ENCODE measurements around the gene MYADM. TPM values are rescaled to one million over a fixed set of nuclear protein-coding genes. Genes with fewer than 3 reads are reported as not detected.

MYADM gene
- polyA plus RNA-seq, 3 donors, result 162 to 310 (median 254) TPM

DNA sequence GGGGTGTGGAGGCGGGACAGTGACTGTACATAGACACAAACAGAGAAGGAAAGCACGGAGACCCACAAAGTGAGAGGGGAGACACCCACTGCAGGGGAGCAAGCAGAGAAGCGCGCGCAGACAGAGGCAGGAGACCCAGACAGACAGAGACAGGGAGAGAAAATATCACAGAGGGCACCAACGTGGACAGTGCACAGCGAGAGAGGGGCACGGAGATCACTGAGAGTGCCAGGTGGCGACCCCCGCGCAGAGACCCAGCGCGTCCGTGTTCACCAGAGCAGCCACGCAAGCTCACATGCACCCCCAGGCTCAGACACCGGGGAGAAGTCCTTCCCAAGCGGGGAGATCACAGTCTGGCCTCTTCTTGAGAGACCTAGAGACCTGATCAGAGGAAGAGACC is 40.0 kb downstream of the MYADM start:
- H3K9me3 ChIP-seq (replicated peaks in 1 of 2; ENCODE audit: control insufficient read depth in 1 of 2, insufficient read depth in 1 of 2, low read length in 2 of 2), result peaks cover 0 to 16% of the 10 kb centered on the region in 2 donors
- H3K4me2 ChIP-seq (replicated peaks; ENCODE audit: extremely low read depth, low read length, poor library complexity, severe bottlenecking), result peak overlapping the region; percentile 13
- peak overlapping the region in 1 of 2 donors; percentile 87 for H3K4me3 Mint-ChIP-seq
- no peak overlapping the region for H3K9ac ChIP-seq (ENCODE audit: insufficient read depth, low read length, poor library complexity, severe bottlenecking)
- H3K27ac ChIP-seq (ENCODE audit: low read depth in 1 of 2, low read length in 2 of 2), result no peak overlapping the region
- TF ChIP-seq, protein P1, sequence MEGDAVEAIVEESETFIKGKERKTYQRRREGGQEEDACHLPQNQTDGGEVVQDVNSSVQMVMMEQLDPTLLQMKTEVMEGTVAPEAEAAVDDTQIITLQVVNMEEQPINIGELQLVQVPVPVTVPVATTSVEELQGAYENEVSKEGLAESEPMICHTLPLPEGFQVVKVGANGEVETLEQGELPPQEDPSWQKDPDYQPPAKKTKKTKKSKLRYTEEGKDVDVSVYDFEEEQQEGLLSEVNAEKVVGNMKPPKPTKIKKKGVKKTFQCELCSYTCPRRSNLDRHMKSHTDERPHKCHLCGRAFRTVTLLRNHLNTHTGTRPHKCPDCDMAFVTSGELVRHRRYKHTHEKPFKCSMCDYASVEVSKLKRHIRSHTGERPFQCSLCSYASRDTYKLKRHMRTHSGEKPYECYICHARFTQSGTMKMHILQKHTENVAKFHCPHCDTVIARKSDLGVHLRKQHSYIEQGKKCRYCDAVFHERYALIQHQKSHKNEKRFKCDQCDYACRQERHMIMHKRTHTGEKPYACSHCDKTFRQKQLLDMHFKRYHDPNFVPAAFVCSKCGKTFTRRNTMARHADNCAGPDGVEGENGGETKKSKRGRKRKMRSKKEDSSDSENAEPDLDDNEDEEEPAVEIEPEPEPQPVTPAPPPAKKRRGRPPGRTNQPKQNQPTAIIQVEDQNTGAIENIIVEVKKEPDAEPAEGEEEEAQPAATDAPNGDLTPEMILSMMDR (IDR thresholded peaks at IDR 0.05), result no peak
- H2AFZ ChIP-seq (ENCODE audit: insufficient read depth, low read depth, low read length, poor library complexity, severe bottlenecking), result no peak overlapping the region
- no peak for DNase-seq
- H3K27me3 Mint-ChIP-seq (ENCODE audit: low read depth in 3 of 3), result peaks cover 75 to 84% (median 80%) of the 10 kb centered on the region in 3 donors
- H3K27me3 ChIP-seq (ENCODE audit: control insufficient read depth in 2 of 2, insufficient read depth in 2 of 2, low read length in 2 of 2), result peaks cover 32 to 75% of the 10 kb centered on the region in 2 donors
- H4K20me1 ChIP-seq (ENCODE audit: insufficient read depth, low read length), result no peaks in the 10 kb centered on the region
- peaks cover 14 to 23% of the 10 kb centered on the region in 2 donors for H3K36me3 Mint-ChIP-seq
- no peaks in the 10 kb centered on the region for H3K36me3 ChIP-seq (replicated peaks in 1 of 2; ENCODE audit: control insufficient read depth in 1 of 2, insufficient read depth in 2 of 2, low read length in 2 of 2)
- H3K4me1 ChIP-seq (ENCODE audit: control insufficient read depth in 1 of 2, insufficient read depth in 2 of 2, low read length in 2 of 2), result peaks cover 14 to 24% of the 10 kb centered on the region in 2 donors
- no peak overlapping the region for H3K4me3 ChIP-seq (replicated peaks in 1 of 3; ENCODE audit: low read depth in 2 of 3, low read length in 3 of 3)
- H3K79me2 ChIP-seq (ENCODE audit: insufficient read depth, low read length), result no peaks in the 10 kb centered on the region
- H3K27ac Mint-ChIP-seq, result no peak overlapping the region
- peaks cover 0 to 35% (median 22%) of the 10 kb centered on the region in 7 donors for H3K9me3 Mint-ChIP-seq
- WGBS (ENCODE audit: insufficient coverage), result 16% methylated on average over 12 of the region's 17 CpGs
- H3K4me1 Mint-ChIP-seq, result peaks cover 27% of the 10 kb centered on the region
- intact Hi-C loops (cut with micrococcal nuclease), result loop anchor here (2.0 kb wide), 1 partner anchor 123 kb away; no protein-coding TSS in a partner anchor

DNA sequence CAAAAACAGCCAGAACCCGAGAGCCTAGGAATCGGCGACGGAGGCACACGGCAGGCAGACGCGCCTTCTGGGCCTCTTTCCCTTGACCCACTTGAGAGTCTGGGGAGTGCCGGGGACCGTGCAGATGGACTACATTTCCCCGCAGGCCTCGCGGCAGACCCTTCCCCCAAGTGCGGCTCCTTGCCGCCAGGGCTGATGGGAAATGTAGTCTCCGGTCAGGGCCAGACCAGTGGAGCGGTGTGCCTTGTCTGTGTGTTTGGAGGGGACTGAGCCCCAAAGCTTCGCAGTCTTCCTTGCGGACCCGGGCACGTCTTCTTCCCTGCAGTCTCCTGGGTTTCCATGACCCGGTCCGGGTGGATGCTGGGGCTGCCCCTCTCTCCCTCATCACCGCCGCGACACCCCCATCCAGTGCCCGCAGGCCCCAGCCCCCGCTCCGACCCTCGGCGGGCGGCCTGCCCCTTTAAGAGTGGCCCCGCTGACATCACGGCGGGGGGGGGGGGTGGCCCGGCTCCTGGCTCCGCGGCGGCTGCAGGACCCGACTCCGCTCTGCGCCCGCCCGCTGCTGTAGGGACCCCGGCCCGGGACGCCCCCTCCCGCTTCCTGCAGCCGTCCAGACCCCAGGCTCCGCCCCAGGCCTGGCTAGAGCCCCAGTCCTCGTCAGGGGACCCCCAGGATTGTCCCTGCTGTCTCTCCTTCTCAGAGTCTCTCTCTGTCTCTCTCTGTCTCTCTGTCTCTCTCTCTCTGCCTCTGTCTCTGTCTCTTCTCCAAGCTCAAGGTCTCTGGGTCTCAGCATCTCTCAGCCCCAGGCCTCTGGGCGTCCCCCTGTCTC is 40.6 kb downstream of the MYADM start:
- DNase-seq, result peak; percentile 24 to 40 (median 33)
- no peak overlapping the region for H3K27ac Mint-ChIP-seq

More for the DNA sequence above, 40.6 kb downstream of the MYADM start:
- Histone ChIP-seq H3K9ac (ENCODE audit: insufficient read depth, low read length, poor library complexity, severe bottlenecking) (no peak overlapping the region), H3K36me3 (replicated peaks in 1 of 2; ENCODE audit: control insufficient read depth in 1 of 2, insufficient read depth in 2 of 2, low read length in 2 of 2) (no peaks in the 10 kb centered on the region), H3K4me3 (replicated peaks in 1 of 3; ENCODE audit: low read depth in 2 of 3, low read length in 3 of 3) (no peak overlapping the region), H3K4me1 (ENCODE audit: control insufficient read depth in 1 of 2, insufficient read depth in 2 of 2, low read length in 2 of 2) (peaks cover 14 to 24% of the 10 kb centered on the region in 2 donors), H3K27ac (ENCODE audit: low read depth in 1 of 2, low read length in 2 of 2) (no peak overlapping the region), H4K20me1 (ENCODE audit: insufficient read depth, low read length) (no peaks in the 10 kb centered on the region), H2AFZ (ENCODE audit: insufficient read depth, low read depth, low read length, poor library complexity, severe bottlenecking) (no peak overlapping the region), H3K79me2 (ENCODE audit: insufficient read depth, low read length) (no peaks in the 10 kb centered on the region), H3K4me2 (replicated peaks; ENCODE audit: extremely low read depth, low read length, poor library complexity, severe bottlenecking) (peak overlapping the region; percentile 1), H3K27me3 (ENCODE audit: control insufficient read depth in 2 of 2, insufficient read depth in 2 of 2, low read length in 2 of 2) (peaks cover 32 to 75% of the 10 kb centered on the region in 2 donors), H3K9me3 (replicated peaks in 1 of 2; ENCODE audit: control insufficient read depth in 1 of 2, insufficient read depth in 1 of 2, low read length in 2 of 2) (peaks cover 0 to 16% of the 10 kb centered on the region in 2 donors)
- intact Hi-C loops (cut with micrococcal nuclease), result no loop called here
- WGBS (ENCODE audit: insufficient coverage), result 5% methylated on average over 27 of the region's 51 CpGs
- Mint-ChIP-seq H3K9me3 (peaks cover 0 to 35% (median 22%) of the 10 kb centered on the region in 7 donors), H3K36me3 (peaks cover 14 to 23% of the 10 kb centered on the region in 2 donors), H3K4me1 (peaks cover 27% of the 10 kb centered on the region), H3K4me3 (peak overlapping the region in 1 of 2 donors; percentile 97), H3K27me3 (ENCODE audit: low read depth in 3 of 3) (peaks cover 75 to 87% (median 84%) of the 10 kb centered on the region in 3 donors)
- TF ChIP-seq, protein P1 (IDR thresholded peaks at IDR 0.05), result no peak
